ENCODE measurements around the gene ARHGEF3. TPM values are rescaled to one million over a fixed set of nuclear protein-coding genes. Genes with fewer than 3 reads are reported as not detected.
A peak's percentile ranks its signal among the peaks of the same experiment; 100 is the strongest.
"Not testable (repeated sequence)": the region's sequence is repeated elsewhere in the genome, so short reads cannot be mapped to it uniquely, and the experiment has no call there.

The ARHGEF3 gene
- total RNA-seq, 4 donors from 2014 or later: 15.9 to 79.4 (median 44.8) TPM

DNA sequence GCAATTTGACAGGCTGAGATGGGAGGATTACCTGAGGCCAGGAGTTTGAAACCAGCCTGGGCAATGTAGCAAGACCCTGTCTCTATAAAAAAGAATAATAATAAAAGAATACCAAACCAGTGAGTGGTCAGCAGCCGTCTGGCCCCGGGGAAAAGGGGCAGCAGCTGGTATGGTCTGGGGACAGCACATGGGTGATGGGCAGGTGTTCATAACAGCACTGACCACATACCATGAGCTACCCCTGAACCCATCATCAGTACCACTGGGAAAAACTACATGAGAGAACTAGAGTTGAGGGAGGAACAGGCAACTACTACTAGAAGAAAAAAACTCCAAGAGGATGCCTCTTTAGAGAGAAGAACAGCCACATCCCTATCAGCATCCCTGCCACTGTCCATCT, 40.7 kb downstream of the ARHGEF3 start:
- H3K36me3 ChIP-seq: no peaks in the 10 kb centered on the region
- H3K27me3 ChIP-seq: no peaks in the 10 kb centered on the region
- TF ChIP-seq, protein P1, sequence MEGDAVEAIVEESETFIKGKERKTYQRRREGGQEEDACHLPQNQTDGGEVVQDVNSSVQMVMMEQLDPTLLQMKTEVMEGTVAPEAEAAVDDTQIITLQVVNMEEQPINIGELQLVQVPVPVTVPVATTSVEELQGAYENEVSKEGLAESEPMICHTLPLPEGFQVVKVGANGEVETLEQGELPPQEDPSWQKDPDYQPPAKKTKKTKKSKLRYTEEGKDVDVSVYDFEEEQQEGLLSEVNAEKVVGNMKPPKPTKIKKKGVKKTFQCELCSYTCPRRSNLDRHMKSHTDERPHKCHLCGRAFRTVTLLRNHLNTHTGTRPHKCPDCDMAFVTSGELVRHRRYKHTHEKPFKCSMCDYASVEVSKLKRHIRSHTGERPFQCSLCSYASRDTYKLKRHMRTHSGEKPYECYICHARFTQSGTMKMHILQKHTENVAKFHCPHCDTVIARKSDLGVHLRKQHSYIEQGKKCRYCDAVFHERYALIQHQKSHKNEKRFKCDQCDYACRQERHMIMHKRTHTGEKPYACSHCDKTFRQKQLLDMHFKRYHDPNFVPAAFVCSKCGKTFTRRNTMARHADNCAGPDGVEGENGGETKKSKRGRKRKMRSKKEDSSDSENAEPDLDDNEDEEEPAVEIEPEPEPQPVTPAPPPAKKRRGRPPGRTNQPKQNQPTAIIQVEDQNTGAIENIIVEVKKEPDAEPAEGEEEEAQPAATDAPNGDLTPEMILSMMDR (IDR thresholded peaks at IDR 0.05): no peak
- no peak for TF ChIP-seq POLR2A (IDR thresholded peaks at IDR 0.05)
- peaks cover 0 to 7% of the 10 kb centered on the region in 2 donors for H3K4me1 ChIP-seq
- no peaks in the 10 kb centered on the region for H3K9me3 ChIP-seq
- no peak overlapping the region for H3K4me3 ChIP-seq
- peak overlapping the region; percentile 74 to 79 for H3K27ac ChIP-seq
- intact Hi-C loops (cut with DNase I; ENCODE audit: low total_unique reads): no loop called here
- DNase-seq: no peak

DNA sequence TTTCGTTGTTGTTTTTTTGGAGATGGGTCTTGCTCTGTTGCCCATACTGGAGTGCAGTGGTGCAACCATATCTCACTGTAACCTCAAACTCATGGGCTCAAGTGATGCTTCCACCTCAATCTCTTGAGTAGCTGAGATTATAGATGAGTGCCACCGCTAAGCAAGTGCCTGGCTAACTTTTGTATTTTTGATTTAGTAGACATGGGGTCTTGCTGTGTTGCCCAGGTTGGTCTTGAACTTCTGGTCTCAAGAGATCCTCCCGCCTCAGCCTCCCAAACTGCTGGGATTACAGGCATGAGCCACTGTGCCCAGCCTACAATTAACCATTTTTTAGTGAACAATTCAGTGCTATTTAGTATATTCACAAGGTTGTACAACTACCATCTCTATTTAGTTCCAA, 42.2 kb downstream of the ARHGEF3 start:
- H3K27ac ChIP-seq: peak overlapping the region; percentile 68 to 79
- TF ChIP-seq, protein P1 (IDR thresholded peaks at IDR 0.05): no peak
- TF ChIP-seq POLR2A (IDR thresholded peaks at IDR 0.05): no peak
- H3K9me3 ChIP-seq: no peaks in the 10 kb centered on the region
- no peak for DNase-seq
- peaks cover 6 to 7% of the 10 kb centered on the region in 2 donors for H3K4me1 ChIP-seq
- intact Hi-C loops (cut with DNase I; ENCODE audit: low total_unique reads): no loop called here
- H3K27me3 ChIP-seq: no peaks in the 10 kb centered on the region
- no peaks in the 10 kb centered on the region for H3K36me3 ChIP-seq
- H3K4me3 ChIP-seq: no peak overlapping the region

DNA sequence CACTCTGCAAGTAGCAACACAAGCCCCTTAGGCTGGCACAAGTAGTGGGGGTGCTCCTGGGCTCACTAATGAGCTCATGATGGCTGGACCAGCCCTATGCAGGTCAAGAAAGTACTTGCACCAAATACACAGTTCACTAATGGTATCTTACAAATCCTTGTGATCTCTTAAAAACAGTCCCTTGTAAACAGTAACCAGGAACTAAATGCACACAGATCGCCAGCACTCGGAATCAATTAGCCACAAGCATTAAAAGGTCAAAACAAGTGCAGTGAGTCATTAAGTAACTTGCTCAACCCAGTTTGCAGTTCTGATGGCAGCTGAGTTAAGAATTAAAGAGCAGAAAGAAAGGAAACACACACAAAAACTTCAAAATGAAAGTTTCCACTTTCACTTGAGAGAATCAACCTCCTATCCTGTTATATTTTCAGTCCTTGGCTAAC, 43.2 kb downstream of the ARHGEF3 start:
- no peaks in the 10 kb centered on the region for H3K36me3 ChIP-seq
- H3K4me3 ChIP-seq: no peak overlapping the region
- H3K27me3 ChIP-seq: no peaks in the 10 kb centered on the region
- H3K4me1 ChIP-seq: peaks cover 6 to 7% of the 10 kb centered on the region in 2 donors
- peak; percentile 31 to 55 for DNase-seq
- peak overlapping the region; percentile 68 to 79 for H3K27ac ChIP-seq
- TF ChIP-seq, protein P1 (IDR thresholded peaks at IDR 0.05): no peak
- TF ChIP-seq POLR2A (IDR thresholded peaks at IDR 0.05): no peak
- H3K9me3 ChIP-seq: no peaks in the 10 kb centered on the region
- intact Hi-C loops (cut with DNase I; ENCODE audit: low total_unique reads): no loop called here

DNA sequence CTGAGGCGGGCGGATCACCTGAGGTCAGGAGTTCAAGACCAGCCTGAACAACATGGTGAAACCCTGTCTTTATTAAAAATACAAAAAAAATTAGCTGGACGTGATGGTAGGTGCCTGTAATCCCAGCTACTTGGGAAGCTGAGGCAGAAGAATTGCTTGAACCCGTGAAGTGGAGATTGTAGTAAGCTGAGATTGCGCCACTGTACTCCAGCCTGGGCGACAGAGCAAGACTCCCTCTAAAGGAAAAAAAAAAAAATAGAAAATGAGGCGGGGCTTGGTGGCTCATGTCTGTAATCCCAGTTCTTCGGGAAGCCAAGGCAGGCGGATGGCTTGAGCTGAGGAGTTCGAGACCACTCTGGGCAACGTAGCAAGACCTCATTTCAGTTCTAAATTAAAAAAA, 43.7 kb downstream of the ARHGEF3 start:
- H3K9me3 ChIP-seq; H3K27me3 ChIP-seq; intact Hi-C loops (cut with DNase I; ENCODE audit: low total_unique reads); H3K36me3 ChIP-seq; H3K4me3 ChIP-seq; H3K4me1 ChIP-seq; DNase-seq: not testable (repeated sequence)
- peak overlapping the region; percentile 68 to 79 for H3K27ac ChIP-seq

DNA sequence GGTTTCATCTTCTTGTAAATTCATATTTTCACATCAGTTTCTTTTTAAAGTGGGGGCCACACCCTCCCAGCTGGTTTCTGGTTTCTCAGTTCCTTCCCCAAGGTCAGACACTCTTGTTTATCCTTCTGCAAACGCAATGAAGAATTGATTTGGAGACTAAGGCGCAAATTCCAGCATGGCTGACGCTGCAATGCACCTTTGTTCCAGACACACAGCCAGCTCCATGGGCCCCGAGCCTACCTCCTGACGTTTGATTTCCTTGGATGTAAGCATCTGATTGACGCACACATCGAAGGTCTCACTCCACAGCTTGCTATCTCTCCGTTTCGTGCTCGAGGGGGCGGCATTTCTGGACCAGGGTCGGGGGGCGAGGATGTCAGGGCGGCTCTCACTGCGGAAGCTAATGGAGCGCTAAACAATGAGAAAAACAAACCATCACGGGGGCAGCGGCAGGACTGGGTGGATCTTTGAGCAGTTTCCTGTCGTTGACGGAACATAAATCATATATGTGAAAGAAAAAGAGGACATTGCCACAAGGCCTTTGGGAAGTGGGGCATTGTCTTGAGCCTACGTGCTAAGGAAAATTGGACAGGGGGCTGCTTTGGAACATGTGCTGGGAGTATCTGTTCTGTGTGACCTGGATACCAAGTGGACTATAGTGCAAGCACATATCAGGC, 46.9 kb downstream of the ARHGEF3 start:
- Histone ChIP-seq H3K36me3 (no peaks in the 10 kb centered on the region), H3K27me3 (no peaks in the 10 kb centered on the region), H3K4me1 (peaks cover 0 to 6% of the 10 kb centered on the region in 2 donors), H3K27ac (peak overlapping the region; percentile 11 to 77), H3K4me3 (no peak overlapping the region), H3K9me3 (no peaks in the 10 kb centered on the region)
- TF ChIP-seq, protein P1 (IDR thresholded peaks at IDR 0.05): no peak
- TF ChIP-seq POLR2A (IDR thresholded peaks at IDR 0.05): no peak
- intact Hi-C loops (cut with DNase I; ENCODE audit: low total_unique reads): no loop called here
- DNase-seq: peak in 1 of 2 donors; percentile 17

Measured in uterus (tissue), 4 donors.